SK-N-MC (cell line): ENCODE data around the gene PLAU.

Experiments used
- EZH2 ChIP-seq: fragments of 200-600 bp; sonication (generic); IDR thresholded peaks from one replicate; pipeline ENCODE4 v1.6.1; 2017; ENCODE audit warnings: antibody characterized with exemption
- FOXP2 ChIP-seq: optimal IDR thresholded peaks from 2 replicates; pipeline ENCODE3; 2011; ENCODE audit warnings: mild to moderate bottlenecking, moderate library complexity; ENCODE audit not compliant: insufficient read depth; ENCODE audit errors: extremely low read length, control extremely low read depth
- POLR2AphosphoS5 ChIP-seq: IDR thresholded peaks from 2 replicates; pipeline ENCODE4 v1.6.1; 2012; ENCODE audit warnings: mild to moderate bottlenecking, low read depth, low read length, borderline replicate concordance

DNA sequence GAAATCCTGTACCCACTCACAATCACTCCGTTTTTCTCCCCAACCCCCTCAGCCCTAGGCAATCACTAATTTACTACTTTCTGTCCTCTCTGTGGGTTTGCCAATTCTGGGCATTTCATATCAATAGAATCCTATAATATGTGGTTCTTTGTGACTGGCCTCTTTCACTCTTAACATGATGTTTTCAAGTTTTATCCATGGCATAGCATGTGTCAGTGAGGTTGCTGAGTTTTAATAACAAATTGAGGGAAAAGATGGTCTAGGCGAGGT is 11.9 kb downstream of the PLAU start:
- no peak for TF ChIP-seq POLR2AphosphoS5
- no peak for TF ChIP-seq EZH2
- TF ChIP-seq FOXP2: no peak
